C4-2B (cell line): ENCODE measurements around the gene FAT2.

Experiments used
- H3K27ac ChIP-seq: fragments of 450-650 bp; 2 replicates; pipeline ENCODE4 v1.5.1; 2017
- ZFX ChIP-seq: fragments of 450-650 bp; IDR thresholded peaks from 2 replicates; pipeline ENCODE4 v1.6.1; 2017
- TF ChIP-seq, protein P1 (sequence below): fragments of 450-650 bp; conservative IDR thresholded peaks from 2 replicates; pipeline ENCODE4 v1.5.1; 2017; ENCODE audit warnings: mild to moderate bottlenecking

The FAT2 gene

DNA sequence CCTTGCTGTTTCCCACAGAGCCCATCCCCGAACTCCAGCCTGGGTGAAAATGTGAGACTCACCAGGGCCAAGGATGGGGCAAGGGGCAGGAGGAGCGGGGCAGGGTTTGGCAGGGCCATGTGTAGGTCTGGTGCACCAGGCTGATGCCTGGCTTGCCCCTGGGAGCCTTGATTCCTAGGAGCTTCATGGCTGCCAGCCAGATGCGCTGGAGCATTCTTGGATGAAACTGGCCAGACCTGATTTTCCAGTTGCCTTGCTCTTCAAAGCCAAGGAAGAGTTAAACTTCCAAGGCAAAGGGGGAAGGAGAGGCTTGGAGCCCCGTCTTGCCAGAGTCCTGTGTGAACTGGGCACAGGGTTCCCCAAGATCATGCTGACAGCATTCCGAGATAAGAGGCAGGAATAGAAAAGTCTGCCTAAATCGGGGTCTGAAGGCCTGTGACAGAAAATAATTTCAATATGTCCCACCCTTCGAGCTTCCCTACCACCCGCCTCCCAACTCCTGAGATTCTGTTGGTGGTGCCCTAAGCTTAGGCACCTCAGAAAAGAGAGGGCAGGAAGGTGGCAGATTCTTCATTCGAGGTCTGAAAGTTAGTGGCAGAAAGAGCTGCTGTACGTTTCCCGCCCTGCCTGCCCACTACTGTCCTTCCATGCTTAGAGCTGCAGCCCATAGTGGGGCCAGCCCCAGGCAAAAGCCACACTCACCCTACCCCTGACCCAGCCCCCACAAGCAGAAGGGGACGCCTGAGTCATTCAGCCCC is 20.4 kb downstream of the FAT2 start:
- peak overlapping the region; percentile 37 for H3K27ac ChIP-seq

GRCh38 chr5:151570058-151570457 is 21.1 kb downstream of the FAT2 start:
- no peak for TF ChIP-seq ZFX
- TF ChIP-seq, protein P1, sequence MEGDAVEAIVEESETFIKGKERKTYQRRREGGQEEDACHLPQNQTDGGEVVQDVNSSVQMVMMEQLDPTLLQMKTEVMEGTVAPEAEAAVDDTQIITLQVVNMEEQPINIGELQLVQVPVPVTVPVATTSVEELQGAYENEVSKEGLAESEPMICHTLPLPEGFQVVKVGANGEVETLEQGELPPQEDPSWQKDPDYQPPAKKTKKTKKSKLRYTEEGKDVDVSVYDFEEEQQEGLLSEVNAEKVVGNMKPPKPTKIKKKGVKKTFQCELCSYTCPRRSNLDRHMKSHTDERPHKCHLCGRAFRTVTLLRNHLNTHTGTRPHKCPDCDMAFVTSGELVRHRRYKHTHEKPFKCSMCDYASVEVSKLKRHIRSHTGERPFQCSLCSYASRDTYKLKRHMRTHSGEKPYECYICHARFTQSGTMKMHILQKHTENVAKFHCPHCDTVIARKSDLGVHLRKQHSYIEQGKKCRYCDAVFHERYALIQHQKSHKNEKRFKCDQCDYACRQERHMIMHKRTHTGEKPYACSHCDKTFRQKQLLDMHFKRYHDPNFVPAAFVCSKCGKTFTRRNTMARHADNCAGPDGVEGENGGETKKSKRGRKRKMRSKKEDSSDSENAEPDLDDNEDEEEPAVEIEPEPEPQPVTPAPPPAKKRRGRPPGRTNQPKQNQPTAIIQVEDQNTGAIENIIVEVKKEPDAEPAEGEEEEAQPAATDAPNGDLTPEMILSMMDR = no peak
- peak overlapping the region; percentile 37 for H3K27ac ChIP-seq

More for the DNA sequence above, 20.4 kb downstream of the FAT2 start:
- TF ChIP-seq ZFX = no peak
- TF ChIP-seq, protein P1 = no peak

DNA sequence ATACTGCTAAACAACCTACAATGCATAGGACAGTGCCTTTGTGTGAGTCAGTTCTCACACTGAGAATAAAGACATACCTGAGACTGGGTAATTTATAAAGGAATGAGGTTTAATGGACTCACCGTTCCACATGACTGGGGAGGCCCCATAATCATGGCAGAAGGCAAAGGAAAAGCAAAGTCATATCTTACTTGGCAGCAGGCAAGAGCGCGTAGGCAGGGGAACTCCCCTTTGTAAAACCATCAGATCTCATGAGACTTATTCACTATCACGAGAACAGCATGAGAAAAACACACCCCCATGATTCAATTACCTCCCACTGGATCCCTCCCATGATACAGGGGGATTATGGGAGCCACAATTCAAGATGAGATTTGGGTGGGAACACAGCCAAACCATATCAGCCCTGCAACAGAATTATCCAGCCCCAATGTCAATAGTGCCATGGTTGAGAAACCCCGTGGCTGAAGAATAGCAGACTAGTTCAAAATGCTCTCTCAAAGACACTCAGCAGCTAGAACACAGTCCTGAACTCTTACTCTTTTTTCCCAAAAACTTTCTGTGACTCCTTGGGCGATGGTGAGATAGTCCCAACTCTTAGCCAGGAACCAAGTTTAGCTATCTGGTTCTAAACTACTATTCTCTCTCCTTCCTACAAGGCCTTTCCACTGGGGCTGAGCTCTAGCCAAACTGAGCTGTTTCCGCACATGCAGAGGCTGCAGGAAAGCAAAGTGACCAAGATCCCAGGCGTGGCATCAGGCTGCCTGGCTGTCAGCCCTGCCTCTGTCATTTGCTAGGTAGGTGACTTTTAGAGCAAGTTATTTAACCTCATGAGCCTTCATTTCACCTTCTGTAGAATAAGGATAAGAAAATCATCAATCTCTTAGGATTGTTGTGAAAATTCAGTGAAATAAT is 21.7 kb downstream of the FAT2 start:
- TF ChIP-seq, protein P1 = no peak
- TF ChIP-seq ZFX = no peak
- no peak overlapping the region for H3K27ac ChIP-seq

GRCh38 chr5:151568036-151568435 is 23.1 kb downstream of the FAT2 start:
- TF ChIP-seq, protein P1 = no peak
- no peak for TF ChIP-seq ZFX
- no peak overlapping the region for H3K27ac ChIP-seq

GRCh38 chr5:151565971-151566370 is 25.2 kb downstream of the FAT2 start:
- no peak for TF ChIP-seq ZFX
- TF ChIP-seq, protein P1 = no peak

GRCh38 chr5:151562019-151562707 is 29.0 kb downstream of the FAT2 start:
- H3K27ac ChIP-seq = no peak overlapping the region
- TF ChIP-seq, protein P1 = no peak
- no peak for TF ChIP-seq ZFX

More at GRCh38 chr5:151565971-151566370, 25.2 kb downstream of the FAT2 start:
- no peak overlapping the region for H3K27ac ChIP-seq
